ENCODE results near the gene CCDC148. TPM values are rescaled to one million over a fixed set of nuclear protein-coding genes. Genes with fewer than 3 reads are reported as not detected.
"Not testable (repeated sequence)": the region's sequence is repeated elsewhere in the genome, so short reads cannot be mapped to it uniquely, and the experiment has no call there.

CCDC148 gene
- total and polyA plus RNA-seq, 2 donors (not counting 1 experiment from before 2014, with no cell fraction given): not detected

DNA sequence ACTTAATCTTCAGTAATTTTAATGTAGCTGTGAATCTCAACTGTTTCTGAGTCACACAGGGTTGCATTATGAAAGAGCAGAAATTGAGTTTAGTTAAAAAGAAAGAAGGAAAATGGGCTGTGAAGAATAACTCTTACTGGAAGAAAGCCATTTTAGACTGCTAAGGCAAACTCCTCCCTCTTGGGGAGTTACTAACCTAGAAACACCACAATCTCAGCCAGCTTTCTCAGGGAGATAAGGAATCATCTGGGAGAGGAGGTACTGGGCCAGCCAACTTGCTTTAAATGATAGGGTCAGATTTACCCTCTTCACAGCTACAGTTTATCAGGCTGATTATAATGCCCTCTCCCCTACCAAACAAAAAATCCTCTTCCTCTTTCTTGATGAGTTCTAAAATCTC lies 119.5 kb downstream of the CCDC148 start:
- Histone ChIP-seq H3K36me3 (replicated peaks in 1 of 2; ENCODE audit: control extremely low read depth in 1 of 2, control insufficient read depth in 1 of 2, extremely low read depth in 1 of 2, insufficient read depth in 2 of 2, low read length in 1 of 2) (no peaks in the 10 kb centered on the region), H3K4me1 (ENCODE audit: control insufficient read depth in 2 of 2, insufficient read depth in 2 of 2, low read length in 2 of 2) (no peaks in the 10 kb centered on the region), H3K9me3 (ENCODE audit: control extremely low read depth in 1 of 3, control insufficient read depth in 2 of 3, insufficient read depth in 1 of 3, low read length in 2 of 3) (no peaks in the 10 kb centered on the region), H3K9ac (ENCODE audit: low read length) (no peak overlapping the region), H2AFZ (ENCODE audit: insufficient read depth, low read depth, low read length, poor library complexity, severe bottlenecking) (no peak overlapping the region), H3K4me3 (ENCODE audit: control extremely low read depth in 1 of 5, extremely low read depth in 1 of 5, insufficient read depth in 1 of 5, low read depth in 2 of 5, low read length in 4 of 5) (no peak overlapping the region), H3K27me3 (replicated peaks in 1 of 4; ENCODE audit: control extremely low read depth in 1 of 4, control insufficient read depth in 3 of 4, insufficient read depth in 4 of 4, low read length in 3 of 4) (peaks cover 0 to 4% (median 0%) of the 10 kb centered on the region in 4 experiments), H3K4me2 (replicated peaks; ENCODE audit: low read depth, low read length, poor library complexity, severe bottlenecking) (no peak overlapping the region), H4K20me1 (ENCODE audit: control insufficient read depth, insufficient read depth, low read length, poor library complexity, severe bottlenecking) (no peaks in the 10 kb centered on the region), H3K79me2 (ENCODE audit: control insufficient read depth, insufficient read depth, low read length) (no peaks in the 10 kb centered on the region), H3K27ac (ENCODE audit: low read length in 2 of 2) (no peak overlapping the region)
- ChIA-PET CTCF (no interaction called here), POLR2A (no interaction called here)
- DNase-seq: no peak
- H3K9me3 Mint-ChIP-seq (ENCODE audit: insufficient read depth): peaks cover 3% of the 10 kb centered on the region
- H3K4me1 Mint-ChIP-seq: no peaks in the 10 kb centered on the region
- TF ChIP-seq EZH2 (IDR thresholded peaks at IDR 0.05; ENCODE audit: borderline replicate concordance, insufficient read depth, low read depth, low read length, poor library complexity, severe bottlenecking): no peak
- TF ChIP-seq, protein P1, sequence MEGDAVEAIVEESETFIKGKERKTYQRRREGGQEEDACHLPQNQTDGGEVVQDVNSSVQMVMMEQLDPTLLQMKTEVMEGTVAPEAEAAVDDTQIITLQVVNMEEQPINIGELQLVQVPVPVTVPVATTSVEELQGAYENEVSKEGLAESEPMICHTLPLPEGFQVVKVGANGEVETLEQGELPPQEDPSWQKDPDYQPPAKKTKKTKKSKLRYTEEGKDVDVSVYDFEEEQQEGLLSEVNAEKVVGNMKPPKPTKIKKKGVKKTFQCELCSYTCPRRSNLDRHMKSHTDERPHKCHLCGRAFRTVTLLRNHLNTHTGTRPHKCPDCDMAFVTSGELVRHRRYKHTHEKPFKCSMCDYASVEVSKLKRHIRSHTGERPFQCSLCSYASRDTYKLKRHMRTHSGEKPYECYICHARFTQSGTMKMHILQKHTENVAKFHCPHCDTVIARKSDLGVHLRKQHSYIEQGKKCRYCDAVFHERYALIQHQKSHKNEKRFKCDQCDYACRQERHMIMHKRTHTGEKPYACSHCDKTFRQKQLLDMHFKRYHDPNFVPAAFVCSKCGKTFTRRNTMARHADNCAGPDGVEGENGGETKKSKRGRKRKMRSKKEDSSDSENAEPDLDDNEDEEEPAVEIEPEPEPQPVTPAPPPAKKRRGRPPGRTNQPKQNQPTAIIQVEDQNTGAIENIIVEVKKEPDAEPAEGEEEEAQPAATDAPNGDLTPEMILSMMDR (IDR thresholded peaks at IDR 0.05): no peak
- H3K4me3 Mint-ChIP-seq: no peak overlapping the region
- intact Hi-C loops (cut with micrococcal nuclease): no loop called here
- peaks cover 4% of the 10 kb centered on the region for H3K27me3 Mint-ChIP-seq
- ATAC-seq (ENCODE audit: low read depth): no peak
- H3K27ac Mint-ChIP-seq: no peak overlapping the region

DNA sequence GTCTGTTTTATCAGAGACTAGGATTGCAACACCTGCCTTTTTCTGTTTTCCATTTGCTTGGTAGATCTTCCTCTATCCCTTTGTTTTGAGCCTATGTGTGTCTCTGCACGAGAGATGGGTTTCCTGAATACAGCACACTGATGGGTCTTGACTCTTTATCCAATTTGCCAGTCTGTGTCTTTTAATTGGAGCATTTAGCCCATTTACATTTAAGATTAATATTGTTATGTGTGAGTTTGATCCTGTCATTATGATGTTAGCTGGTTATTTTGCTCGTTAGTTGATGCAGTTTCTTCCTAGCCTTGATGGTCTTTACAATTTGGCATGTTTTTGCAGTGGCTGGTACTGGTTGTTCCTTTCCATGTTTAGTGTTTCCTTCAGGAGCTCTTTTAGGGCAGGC lies 124.8 kb downstream of the CCDC148 start:
- H2AFZ ChIP-seq (ENCODE audit: insufficient read depth, low read depth, low read length, poor library complexity, severe bottlenecking); H3K27ac Mint-ChIP-seq: not testable (repeated sequence)
- no CpG with 5 or more reads among the region's 2 CpGs for WGBS (ENCODE audit: insufficient coverage)

More for the DNA sequence above, 124.8 kb downstream of the CCDC148 start:
- H3K27me3 Mint-ChIP-seq; H3K9me3 Mint-ChIP-seq (ENCODE audit: insufficient read depth); H3K27me3 ChIP-seq (replicated peaks in 1 of 4; ENCODE audit: control extremely low read depth in 1 of 4, control insufficient read depth in 3 of 4, insufficient read depth in 4 of 4, low read length in 3 of 4); intact Hi-C loops (cut with micrococcal nuclease); H4K20me1 ChIP-seq (ENCODE audit: control insufficient read depth, insufficient read depth, low read length, poor library complexity, severe bottlenecking); H3K4me1 Mint-ChIP-seq; POLR2A ChIA-PET; ATAC-seq (ENCODE audit: low read depth); H3K4me2 ChIP-seq (replicated peaks; ENCODE audit: low read depth, low read length, poor library complexity, severe bottlenecking); H3K27ac ChIP-seq (ENCODE audit: low read length in 2 of 2); H3K4me1 ChIP-seq (ENCODE audit: control insufficient read depth in 2 of 2, insufficient read depth in 2 of 2, low read length in 2 of 2); H3K9ac ChIP-seq (ENCODE audit: low read length); H3K4me3 Mint-ChIP-seq; DNase-seq; H3K36me3 ChIP-seq (replicated peaks in 1 of 2; ENCODE audit: control extremely low read depth in 1 of 2, control insufficient read depth in 1 of 2, extremely low read depth in 1 of 2, insufficient read depth in 2 of 2, low read length in 1 of 2); H3K79me2 ChIP-seq (ENCODE audit: control insufficient read depth, insufficient read depth, low read length); H3K9me3 ChIP-seq (ENCODE audit: control extremely low read depth in 1 of 3, control insufficient read depth in 2 of 3, insufficient read depth in 1 of 3, low read length in 2 of 3); H3K4me3 ChIP-seq (ENCODE audit: control extremely low read depth in 1 of 5, extremely low read depth in 1 of 5, insufficient read depth in 1 of 5, low read depth in 2 of 5, low read length in 4 of 5): not testable (repeated sequence)
- CTCF ChIA-PET: interaction anchor here (0.6 kb wide), 1 partner anchor 162 kb away, joined by 4 read pairs; no protein-coding TSS in a partner anchor
